Peyer's patch (tissue), 4 donors: ENCODE results near the gene SLC2A14.

Experiments
- CTCF ChIP-seq, 6 experiments: fragments of 450-650 bp in 4 of 6; fragments of 200-600 bp in 2 of 6; sonication (generic) in 1 of 6; IDR thresholded peaks; one replicate each; pipeline ENCODE4 v1.5.1; 2017 to 2019; ENCODE audit warnings: antibody characterized with exemption in 6 of 6, mild to moderate bottlenecking in 3 of 6, moderate library complexity in 1 of 6
- POLR2A ChIP-seq, 2 donors: fragments of 450-650 bp; IDR thresholded peaks; one replicate each; pipeline ENCODE4 v1.5.1; 2017; ENCODE audit warnings: antibody characterized with exemption in 2 of 2, mild to moderate bottlenecking in 2 of 2, moderate library complexity in 2 of 2

GRCh38 chr12:7781274-7781673 lies 91.4 kb downstream of the SLC2A14 start:
- TF ChIP-seq CTCF (IDR thresholded peaks at IDR 0.05) (no peak), POLR2A (IDR thresholded peaks at IDR 0.05) (no peak)
